ENCODE measurements around the gene JARID2. TPM values are rescaled to one million over a fixed set of nuclear protein-coding genes. Genes with fewer than 3 reads are reported as not detected.

The JARID2 gene
- total and polyA plus RNA-seq, 7 donors, result 1.1 to 16.1 (median 4.9) TPM

DNA sequence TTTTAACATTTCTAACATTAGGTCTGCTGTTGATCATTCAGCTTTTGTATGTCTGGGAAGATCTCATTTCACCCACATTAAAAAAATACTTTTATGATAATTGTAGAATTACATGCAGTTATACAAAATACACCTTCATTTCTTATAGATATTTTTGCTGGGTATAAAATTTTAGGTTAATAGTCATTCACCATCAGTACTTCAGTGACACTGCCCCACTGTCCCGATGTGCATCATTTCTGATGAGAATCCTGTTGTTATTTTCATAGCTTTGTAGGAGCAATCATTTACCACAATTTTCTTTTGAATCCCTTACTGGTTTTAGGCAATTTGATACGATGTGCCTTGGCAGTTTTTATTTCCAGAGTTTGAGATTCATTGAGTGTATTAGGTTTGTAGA is 173.6 kb downstream of the JARID2 start:
- no peaks in the 10 kb centered on the region for H3K27me3 ChIP-seq (ENCODE audit: insufficient read depth in 3 of 3, low read length in 2 of 3)
- WGBS, 3 donors, result 97 to 99% (median 98%) methylated on average over 2 of the region's 2 CpGs
- TF ChIP-seq, protein P1, sequence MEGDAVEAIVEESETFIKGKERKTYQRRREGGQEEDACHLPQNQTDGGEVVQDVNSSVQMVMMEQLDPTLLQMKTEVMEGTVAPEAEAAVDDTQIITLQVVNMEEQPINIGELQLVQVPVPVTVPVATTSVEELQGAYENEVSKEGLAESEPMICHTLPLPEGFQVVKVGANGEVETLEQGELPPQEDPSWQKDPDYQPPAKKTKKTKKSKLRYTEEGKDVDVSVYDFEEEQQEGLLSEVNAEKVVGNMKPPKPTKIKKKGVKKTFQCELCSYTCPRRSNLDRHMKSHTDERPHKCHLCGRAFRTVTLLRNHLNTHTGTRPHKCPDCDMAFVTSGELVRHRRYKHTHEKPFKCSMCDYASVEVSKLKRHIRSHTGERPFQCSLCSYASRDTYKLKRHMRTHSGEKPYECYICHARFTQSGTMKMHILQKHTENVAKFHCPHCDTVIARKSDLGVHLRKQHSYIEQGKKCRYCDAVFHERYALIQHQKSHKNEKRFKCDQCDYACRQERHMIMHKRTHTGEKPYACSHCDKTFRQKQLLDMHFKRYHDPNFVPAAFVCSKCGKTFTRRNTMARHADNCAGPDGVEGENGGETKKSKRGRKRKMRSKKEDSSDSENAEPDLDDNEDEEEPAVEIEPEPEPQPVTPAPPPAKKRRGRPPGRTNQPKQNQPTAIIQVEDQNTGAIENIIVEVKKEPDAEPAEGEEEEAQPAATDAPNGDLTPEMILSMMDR (IDR thresholded peaks at IDR 0.05), result no peak

DNA sequence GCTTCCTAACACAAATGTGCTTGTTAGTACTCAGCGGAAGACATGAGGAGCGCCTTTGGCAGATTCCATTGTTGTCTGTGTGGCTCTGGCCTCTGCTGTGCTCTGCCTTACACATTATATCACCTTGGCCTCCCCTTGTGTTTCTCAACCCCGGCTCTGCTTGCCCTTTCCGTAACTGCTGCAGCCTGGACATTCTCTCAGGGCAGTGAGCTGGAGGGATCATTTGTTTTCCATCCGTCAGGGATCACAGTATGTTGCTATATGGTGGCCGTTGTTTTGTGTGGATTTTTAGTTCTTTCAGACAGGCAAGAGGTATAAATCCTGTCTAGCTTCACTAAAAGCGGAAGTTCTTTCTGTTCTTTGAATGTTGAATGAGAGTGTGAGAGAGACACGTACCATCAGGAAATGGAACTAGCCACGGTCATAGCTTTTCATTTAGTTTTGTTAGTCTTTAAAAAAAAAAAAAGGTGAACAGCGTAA is 175.1 kb downstream of the JARID2 start:
- peaks cover 35% of the 10 kb centered on the region for H3K4me1 ChIP-seq
- no peak overlapping the region for H3K4me3 ChIP-seq
- no peak for DNase-seq
- H3K27ac ChIP-seq, result peak overlapping the region; percentile 57
- no peaks in the 10 kb centered on the region for H3K27me3 ChIP-seq (ENCODE audit: insufficient read depth in 3 of 3, low read length in 2 of 3)
- TF ChIP-seq, protein P1 (IDR thresholded peaks at IDR 0.05), result no peak
- 46 to 60% (median 48%) methylated on average over 10 of the region's 10 CpGs for WGBS, 3 donors
- no peaks in the 10 kb centered on the region for H3K36me3 ChIP-seq (ENCODE audit: insufficient read depth in 1 of 2, low read depth in 1 of 2)
- peaks cover 13% of the 10 kb centered on the region for H3K9me3 ChIP-seq
- intact Hi-C loops (cut with DNase I), result no loop called here
- peak; percentile 53 to 77 (median 63) for ATAC-seq

More for the DNA sequence above, 173.6 kb downstream of the JARID2 start:
- no peak for DNase-seq
- no peak for ATAC-seq
- peaks cover 35% of the 10 kb centered on the region for H3K4me1 ChIP-seq
- peaks cover 13% of the 10 kb centered on the region for H3K9me3 ChIP-seq
- H3K4me3 ChIP-seq, result no peak overlapping the region
- intact Hi-C loops (cut with DNase I), result no loop called here
- H3K27ac ChIP-seq, result no peak overlapping the region
- H3K36me3 ChIP-seq (ENCODE audit: insufficient read depth in 1 of 2, low read depth in 1 of 2), result no peaks in the 10 kb centered on the region

DNA sequence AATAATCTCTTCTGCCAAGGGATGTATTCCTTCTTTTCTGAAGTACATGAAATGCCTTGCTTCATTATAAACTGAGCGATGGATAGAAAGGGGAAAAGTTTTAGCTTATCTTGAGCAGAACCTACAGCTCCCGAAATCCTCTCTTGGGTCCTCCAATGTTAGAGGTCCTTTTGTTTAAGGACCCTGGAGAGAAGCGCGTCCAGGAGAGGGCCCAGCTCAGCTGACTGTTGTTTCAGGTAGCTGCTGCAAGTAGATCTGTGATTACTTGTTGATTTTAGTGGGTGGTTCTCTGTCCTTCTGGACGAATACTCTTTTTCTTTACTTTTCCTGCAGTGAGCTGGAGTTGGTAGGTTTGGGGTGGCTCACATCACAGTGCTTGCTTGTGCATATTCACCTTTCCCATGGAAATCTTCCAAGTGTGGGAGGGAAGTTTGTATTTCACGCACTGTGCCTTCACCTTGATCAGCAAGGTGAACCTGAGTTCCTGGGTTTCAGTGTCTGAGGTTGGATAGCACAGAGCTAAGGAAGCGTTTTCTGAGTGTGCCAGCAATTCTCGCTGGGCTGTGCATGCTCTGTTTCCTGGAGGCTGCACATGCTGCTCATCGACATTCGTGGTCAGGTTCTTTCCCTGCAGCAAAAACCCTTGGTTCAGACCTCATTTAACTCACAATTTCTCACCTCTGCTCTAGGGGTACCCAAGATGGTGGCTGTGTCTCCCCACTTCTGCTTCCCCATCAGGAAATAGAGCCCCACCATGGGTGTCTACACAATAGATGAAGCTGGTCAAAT is 176.3 kb downstream of the JARID2 start:
- 84 to 91% (median 86%) methylated on average over 10 of the region's 10 CpGs for WGBS, 3 donors
- Histone ChIP-seq H3K27me3 (ENCODE audit: insufficient read depth in 3 of 3, low read length in 2 of 3) (no peaks in the 10 kb centered on the region), H3K4me3 (no peak overlapping the region), H3K36me3 (ENCODE audit: insufficient read depth in 1 of 2, low read depth in 1 of 2) (no peaks in the 10 kb centered on the region), H3K4me1 (peaks cover 40% of the 10 kb centered on the region), H3K27ac (peak overlapping the region; percentile 57), H3K9me3 (peaks cover 13% of the 10 kb centered on the region)
- TF ChIP-seq, protein P1 (IDR thresholded peaks at IDR 0.05), result no peak
- intact Hi-C loops (cut with DNase I), result no loop called here
- no peak for ATAC-seq
- no peak for DNase-seq

DNA sequence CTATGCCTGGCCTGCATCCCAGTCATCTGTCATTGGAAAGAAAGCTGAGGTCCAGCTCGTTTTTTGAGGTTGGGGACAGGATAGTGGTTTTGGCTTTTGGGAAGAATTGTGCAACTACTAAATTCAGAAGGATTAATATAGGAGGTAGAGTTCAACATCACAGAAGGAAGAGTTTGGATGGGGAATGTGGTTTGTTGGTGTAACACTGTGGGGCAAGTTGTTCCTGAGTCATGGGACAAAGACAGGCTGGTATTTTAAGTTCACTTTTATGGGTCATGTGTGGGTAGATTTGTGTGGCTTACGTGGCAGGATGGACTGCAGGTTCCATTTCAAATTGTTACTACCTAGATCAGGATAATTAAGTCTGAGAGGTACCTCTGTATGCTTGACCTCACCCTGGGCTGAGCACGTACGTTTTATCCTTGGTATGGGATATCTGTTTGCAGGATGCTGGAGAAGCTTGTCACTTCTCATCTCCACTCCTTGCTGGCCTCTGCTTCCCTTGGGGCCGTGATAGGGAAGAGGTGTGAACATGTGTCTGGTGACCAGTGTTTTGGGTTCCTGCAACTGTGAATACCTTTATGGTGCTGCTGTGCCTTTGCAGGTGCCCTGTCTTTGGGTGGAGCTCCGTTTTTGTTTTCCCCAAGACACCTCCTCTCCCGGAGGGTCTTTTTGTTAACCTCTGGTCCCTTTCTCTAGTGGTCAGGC is 177.6 kb downstream of the JARID2 start:
- intact Hi-C loops (cut with DNase I), result no loop called here
- Histone ChIP-seq H3K27me3 (ENCODE audit: insufficient read depth in 3 of 3, low read length in 2 of 3) (no peaks in the 10 kb centered on the region), H3K36me3 (ENCODE audit: insufficient read depth in 1 of 2, low read depth in 1 of 2) (no peaks in the 10 kb centered on the region), H3K4me3 (no peak overlapping the region), H3K4me1 (peaks cover 48% of the 10 kb centered on the region), H3K9me3 (peaks cover 13% of the 10 kb centered on the region), H3K27ac (peak overlapping the region; percentile 57)
- DNase-seq (peak in 1 of 2 donors; percentile 37), ATAC-seq (peak; percentile 86 to 93 (median 88))
- TF ChIP-seq, protein P1 (IDR thresholded peaks at IDR 0.05), result no peak
- WGBS, 3 donors, result 59 to 83% (median 59%) methylated on average over 7 of the region's 7 CpGs
